GM19397 (cell line): Measurements from ENCODE around the gene ARHGEF7.

Source experiments
- ATAC-seq: cut with Tn5 transposase; IDR thresholded peaks from one replicate; pipeline ENCODE4 v1.9.1; 2021; ENCODE audit warnings: mild to moderate bottlenecking, moderate library complexity; ENCODE audit not compliant: unreplicated experiment

The ARHGEF7 gene

DNA sequence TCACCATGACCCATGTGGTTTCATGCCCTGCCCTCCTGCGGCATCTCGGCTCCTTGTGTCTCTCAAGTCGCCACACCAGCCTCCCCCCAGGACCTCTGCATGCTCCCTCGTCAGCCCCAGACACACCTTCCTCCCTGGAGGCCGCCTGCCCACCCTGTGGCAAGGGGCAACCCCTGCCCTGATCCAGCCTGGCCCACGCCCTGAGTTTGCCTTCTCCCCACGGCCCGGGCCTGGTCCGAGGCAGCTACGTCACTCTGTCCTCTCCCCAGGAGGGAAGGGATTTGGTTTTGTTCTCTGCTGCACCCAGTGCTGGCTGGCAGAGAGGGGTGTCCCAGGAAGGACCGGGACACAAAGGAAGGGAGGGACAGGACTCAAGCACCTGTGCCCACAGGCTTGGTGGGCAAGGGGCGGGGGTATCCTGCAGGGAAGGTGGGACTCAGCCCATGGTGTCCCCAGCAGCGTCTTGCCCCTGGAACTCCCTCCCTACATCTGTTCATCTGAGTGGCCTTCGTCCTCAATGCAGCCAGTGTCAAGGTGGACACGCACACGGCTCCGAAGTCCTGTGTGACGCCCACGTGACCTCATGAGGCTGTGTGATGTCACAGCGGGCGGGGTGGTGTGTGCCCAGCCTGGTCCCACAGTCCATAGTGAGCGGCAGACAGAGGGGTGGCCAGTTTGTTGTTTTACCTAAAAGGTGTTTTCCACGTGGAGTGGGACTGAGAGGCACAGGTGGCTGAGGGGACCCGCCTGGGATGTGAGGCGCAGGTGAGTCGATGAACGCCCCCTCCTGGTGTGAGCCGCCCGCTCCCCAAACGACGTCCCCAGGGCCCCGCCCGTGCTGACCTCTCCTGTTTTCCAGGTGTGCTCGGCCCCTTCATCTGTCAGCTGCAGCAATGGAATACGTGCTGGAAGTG lies 205.1 kb downstream of the ARHGEF7 start, which contains the start of gene TEX29:
Gene TEX29, plus strand, starts transcription at position 645 of the 914 bp plus-strand sequence. Its CDS starts 249 bp downstream, at position 894.
- ATAC-seq = no peak

DNA sequence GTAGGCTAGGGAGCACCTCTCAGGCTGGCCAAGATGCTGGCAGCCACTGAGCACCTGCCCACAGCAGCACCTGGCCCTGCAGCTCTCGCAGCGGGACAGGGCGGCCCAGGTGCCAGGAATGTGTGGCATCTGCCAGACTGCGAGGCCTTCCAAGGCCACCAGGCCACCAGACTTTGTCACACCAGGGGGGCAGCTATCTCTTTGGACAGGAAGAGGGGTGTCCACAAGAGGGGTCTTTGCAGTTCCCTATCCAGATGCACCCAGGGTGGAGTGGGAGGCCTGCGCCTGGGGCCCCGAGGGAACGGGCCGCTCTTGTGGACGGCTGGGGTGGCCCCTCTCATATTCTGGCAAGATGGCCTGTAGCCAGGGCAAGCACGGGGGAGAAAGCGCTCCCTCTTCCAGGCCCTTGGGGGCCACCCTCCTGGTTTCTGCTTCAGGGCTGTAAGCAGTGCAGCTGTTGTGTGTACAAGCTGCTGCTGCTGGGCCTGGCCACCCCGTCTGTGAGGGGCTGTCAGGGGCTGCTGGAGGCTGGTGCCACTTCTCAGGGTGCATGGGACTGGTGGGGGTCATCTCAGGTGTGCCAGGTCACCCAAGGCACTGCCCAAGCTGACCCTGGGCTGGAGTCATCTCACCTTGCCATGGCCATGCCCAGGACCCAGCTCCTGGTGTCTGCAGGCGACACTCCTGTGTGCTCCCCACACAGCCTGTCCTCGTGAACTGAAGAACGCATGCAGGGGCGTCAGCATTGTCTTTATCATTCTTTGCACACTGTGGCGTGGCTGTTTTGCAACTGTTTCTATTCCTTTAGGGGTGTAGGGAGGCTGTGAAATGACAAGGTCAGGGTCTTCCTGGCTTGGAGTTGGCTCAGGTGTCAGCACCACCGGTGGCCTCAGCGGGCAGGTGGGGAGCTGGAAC lies 207.1 kb downstream of the ARHGEF7 start:
- ATAC-seq = no peak

- ATAC-seq = no peak
These were observed 207.8 kb downstream of the ARHGEF7 start for GRCh38 chr13:111322916-111323331.

DNA sequence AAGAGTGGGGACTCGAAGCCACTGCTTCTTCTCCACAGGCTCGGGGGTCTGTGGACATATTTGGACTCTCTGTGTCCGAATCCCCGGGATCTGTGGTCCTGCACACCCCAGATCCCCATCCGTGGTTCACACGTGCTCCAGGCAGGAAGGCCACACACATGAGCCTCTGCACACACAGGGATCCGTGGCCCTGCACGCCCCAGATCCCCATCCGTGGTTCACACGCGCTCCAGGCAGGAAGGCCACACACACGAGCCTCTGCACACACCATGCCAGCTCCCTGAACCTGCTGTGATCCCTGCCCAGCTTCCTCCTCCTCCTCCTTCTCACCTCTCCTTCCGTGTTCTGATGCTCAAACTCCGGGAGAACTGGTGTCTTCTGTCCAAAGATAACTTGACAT lies 208.4 kb downstream of the ARHGEF7 start:
- no peak for ATAC-seq

DNA sequence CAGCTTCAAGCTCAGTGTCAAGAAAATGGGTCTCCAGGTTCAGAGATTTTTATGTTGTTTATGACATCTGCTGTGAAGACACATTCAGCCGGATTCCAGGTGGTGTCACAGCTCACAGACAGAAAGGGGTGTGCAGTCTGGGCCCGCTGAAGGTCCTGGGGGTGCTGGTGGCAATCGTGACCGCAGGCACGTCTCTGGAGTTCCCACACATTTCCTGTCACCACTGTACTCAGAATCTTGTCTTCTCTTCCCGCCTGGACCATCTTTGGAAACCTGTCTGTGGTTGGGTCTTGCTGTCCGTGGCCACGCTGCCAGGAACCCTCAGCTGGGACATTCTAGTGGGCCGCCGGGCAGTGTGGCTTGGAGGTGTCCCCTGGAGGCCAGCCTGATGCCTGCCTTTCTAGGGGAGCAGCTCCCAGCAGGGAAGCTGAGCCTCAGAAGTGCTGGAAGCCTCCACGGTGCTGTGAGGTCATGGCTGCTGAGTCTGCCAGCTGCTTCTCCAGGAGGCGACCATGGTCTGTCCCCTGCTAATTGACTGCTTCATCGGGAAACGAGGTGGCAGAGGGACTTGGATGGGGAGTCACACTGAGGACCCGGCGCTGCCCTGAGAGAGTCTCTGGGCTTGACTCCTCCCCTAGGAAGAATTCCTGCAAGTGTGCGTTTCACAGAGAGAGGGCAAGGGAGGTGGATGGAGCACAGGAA lies 209.0 kb downstream of the ARHGEF7 start:
- ATAC-seq = no peak

- no peak for ATAC-seq
These were observed 209.6 kb downstream of the ARHGEF7 start for GRCh38 chr13:111324736-111325135.

- ATAC-seq = no peak
These were observed 210.2 kb downstream of the ARHGEF7 start for GRCh38 chr13:111325146-111325890.

GRCh38 chr13:111325941-111326620 lies 211.0 kb downstream of the ARHGEF7 start:
- ATAC-seq = no peak

GRCh38 chr13:111326621-111326965 lies 211.5 kb downstream of the ARHGEF7 start:
- no peak for ATAC-seq

- ATAC-seq = no peak
These were observed 212.0 kb downstream of the ARHGEF7 start for GRCh38 chr13:111326981-111327642.

DNA sequence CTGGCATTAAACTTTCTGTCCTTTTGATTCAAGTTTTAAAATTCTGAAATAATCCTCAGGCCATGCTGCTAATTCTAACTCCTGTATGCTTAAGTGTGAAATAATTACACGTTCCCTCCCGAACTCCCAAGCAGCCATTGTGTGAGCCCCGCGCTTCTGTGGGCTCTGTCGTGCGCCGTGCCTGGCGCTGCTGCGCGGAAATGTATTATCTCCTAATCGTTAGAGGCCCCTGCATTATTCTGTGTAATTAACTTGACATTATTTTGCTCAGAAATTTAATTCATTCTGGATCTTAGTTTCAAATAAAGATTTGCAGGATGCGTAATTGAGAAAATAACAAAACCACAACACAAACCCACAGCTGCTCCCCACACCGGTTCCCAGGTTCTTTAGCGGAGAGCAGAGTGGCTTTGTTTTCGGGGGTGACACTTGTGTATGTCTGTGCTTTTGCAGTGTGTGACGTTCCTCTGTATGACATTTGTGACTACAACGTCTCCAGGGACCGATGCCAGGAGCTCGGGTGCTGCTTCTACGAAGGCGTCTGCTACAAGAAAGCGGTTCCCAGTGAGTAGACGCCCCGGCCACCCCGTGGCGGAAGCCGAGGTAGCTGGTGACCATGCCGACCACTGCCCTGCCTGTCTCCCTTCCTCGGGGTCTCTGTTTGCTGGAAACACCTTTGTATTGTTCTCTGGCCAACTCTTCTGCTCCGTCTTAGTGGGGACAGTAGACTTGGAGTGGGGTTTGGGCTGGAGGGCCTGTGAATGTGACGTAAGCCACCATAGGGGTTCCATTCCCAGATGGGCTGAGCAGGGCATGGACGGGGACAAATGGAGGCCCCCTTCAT lies 212.8 kb downstream of the ARHGEF7 start:
- no peak for ATAC-seq

- no peak for ATAC-seq
These were observed 213.7 kb downstream of the ARHGEF7 start for GRCh38 chr13:111328574-111329410.

DNA sequence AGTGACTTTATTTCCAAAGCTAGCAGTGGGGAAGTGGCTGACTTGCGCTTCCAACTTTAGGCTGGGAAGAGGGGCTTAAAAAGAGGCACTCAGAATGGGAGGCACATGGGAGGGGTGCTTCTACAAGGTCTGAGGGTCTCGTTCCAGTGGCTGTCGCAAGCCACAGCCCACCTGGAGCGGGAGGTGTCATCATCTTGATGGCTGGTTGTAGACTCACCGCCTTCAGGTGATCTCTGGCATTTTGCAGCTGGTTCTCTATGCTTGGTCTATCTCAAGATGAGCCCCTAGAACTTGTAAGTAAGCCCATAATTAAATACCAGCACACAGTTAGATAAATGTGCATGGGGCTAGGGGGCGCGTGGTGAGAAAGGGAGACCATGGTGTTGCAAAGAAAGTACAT lies 214.5 kb downstream of the ARHGEF7 start:
- no peak for ATAC-seq

DNA sequence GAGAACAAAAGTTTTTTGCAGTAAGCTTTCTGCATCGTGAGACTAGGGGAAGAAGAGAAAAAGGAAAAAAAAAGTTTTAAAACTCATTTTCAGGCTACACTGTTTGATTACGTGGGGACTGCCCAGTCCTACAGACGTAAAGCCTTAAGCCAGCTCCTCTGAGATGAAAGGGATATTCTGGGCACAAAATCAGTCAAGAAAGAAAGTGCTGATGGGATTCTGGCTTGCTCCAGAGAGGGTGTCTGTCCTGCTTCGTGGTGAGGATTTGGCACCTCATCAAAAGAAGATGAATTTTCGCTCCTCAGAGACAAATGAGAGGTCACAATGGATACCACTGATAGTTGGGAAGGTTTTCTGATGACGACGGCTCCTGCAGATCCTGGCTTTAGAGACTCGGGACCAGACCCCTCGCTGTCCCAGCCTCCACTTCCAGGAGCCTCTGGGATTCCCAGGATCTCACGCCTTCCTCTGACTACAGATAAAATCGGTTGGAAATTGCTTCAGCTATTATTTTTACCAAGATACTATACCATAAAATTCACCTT lies 215.0 kb downstream of the ARHGEF7 start:
- ATAC-seq = no peak

DNA sequence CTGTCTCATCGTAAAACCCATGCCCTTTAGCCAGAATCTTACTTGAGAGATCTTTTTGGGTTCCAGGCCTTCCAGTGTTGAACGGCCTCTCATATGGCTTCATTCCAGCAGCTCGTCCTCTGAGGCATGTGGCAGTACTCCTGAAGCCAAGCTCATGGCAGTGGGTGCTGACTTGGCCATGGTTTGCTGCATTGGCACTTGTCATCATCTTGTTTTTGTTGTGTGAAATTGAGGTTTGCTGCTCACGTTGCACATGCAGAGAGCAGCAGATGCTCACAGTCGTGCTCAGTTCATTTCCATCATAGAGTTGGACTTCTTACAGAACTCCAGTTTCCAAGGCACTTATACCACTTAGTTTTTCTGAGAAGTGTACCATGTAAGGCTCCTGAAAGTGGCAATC lies 220.2 kb downstream of the ARHGEF7 start:
- ATAC-seq = no peak

GRCh38 chr13:111336666-111337065 lies 221.6 kb downstream of the ARHGEF7 start:
- no peak for ATAC-seq

DNA sequence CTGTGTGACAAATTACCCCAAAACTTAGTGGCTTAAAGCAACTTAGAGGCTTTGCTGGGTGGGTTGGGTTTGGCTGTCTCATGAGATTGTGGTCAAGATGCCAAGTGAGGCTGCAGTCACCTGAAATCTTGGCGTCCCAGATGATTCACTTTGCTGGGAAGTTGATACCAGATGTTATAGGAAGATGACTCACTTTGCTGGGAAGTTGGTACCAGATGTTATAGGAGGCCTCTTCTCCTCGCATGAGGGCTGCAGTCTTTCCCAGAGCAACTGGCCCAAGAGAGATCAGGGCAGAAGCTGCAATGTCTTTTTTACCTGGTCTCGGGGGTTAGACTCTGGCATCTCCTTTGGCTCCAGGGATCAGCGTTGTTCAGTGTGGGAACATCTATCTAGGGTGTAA lies 222.1 kb downstream of the ARHGEF7 start:
- ATAC-seq = no peak
